Measurements from ENCODE around the gene CACTIN. TPM values are rescaled to one million over a fixed set of nuclear protein-coding genes. Genes with fewer than 3 reads are reported as not detected.

The CACTIN gene
- total RNA-seq, 1 experiment from 2014 or later: 33.2 TPM

DNA sequence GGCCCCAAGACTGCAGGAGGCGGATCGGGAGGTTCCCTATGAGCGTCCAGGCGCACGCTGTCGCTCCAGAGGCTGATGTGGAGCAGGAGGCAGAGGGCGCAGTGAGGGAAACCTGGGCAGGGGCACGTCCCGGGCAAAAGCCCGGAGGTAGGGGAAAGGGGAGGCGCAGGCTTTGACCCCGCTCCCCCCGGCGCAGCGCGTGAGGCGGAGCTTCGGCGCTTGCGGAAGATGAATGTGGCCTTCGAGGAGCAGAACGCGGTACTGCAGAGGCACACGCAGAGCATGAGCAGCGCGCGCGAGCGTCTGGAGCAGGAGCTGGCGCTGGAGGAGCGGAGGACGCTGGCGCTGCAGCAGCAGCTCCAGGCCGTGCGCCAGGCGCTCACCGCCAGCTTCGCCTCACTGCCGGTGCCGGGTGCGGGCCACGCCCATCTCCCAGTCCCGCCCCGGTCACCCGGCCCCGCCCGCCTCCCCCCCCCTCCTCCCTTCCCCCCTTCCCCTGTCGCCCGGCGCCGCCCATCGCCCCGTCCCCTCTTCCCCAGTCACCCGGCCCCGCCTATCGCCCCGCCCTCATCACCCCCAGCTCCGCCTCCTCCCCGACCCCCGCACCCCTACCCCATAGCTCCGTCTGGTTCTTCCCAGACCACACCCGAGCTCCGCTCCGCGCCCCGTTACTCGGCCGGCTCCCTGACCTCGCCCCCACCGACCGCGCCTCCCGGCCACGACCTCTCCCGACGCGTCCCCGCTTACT, 49.7 kb downstream of the CACTIN start:
- H3K9ac ChIP-seq (ENCODE audit: low read length): peak overlapping the region; percentile 58; the same call in 1 of the 2 replicates

DNA sequence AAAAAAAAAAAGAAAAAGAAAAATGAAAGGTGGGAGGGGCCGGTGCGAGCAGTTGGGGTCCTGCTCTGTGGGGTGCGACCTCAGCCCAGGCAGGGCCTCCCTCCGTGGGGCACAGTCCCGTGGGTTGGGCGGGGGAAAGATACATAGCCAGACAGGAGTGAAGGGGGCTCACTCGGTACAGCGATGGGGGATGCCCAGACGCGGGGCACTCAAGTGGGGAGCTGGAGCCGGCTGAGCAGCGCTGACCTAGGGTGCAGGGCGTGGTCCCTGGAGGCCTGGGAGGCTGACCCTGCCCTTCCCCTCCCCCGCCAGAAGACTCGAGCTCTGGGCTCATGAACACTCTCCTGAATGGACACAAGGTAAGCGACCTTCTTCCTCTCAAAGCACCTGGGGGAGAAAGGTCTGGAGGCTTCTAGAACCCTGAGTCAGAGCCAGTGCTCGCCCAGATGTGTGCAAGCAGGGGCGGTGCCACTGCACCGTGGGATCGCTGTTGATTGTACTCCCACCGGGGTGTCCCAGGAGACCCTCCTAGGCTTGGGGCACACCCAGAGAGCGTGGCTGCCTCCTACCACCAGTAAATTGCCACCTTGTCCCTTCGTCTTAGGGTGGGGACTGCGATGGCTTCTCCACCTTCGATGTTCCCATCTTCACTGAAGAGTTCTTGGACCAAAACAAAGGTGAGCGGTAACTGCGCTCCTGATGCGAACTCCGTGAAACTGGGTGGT, 50.5 kb downstream of the CACTIN start:
- Histone ChIP-seq H3K9me2 (ENCODE audit: insufficient read depth) (no peaks in the 10 kb centered on the region), H3K4me3 (replicated peaks in 1 of 2; ENCODE audit: low read depth in 1 of 2, low read length in 2 of 2) (peak overlapping the region; percentile 23 to 50), H3K27ac (ENCODE audit: low read depth, low read length) (peak overlapping the region; percentile 71), H3K4me1 (ENCODE audit: control insufficient read depth in 1 of 2, insufficient read depth in 2 of 2, low read length in 2 of 2) (peaks cover 24 to 70% of the 10 kb centered on the region in 2 experiments), H2AFZ (ENCODE audit: low read depth, low read length, poor library complexity, severe bottlenecking) (no peak overlapping the region), H3K4me2 (ENCODE audit: low read length) (peak overlapping the region; percentile 77), H3K79me2 (ENCODE audit: insufficient read depth, low read length) (peaks cover 24% of the 10 kb centered on the region; the same call in 1 of the 2 replicates), H3K36me3 (ENCODE audit: control insufficient read depth in 1 of 2, insufficient read depth in 2 of 2, low read length in 2 of 2) (peaks cover 3 to 21% of the 10 kb centered on the region in 2 experiments; a peak in 2 of 4 replicates), H3K9ac (ENCODE audit: low read length) (peak overlapping the region; percentile 50; the same call in 1 of the 2 replicates), H4K20me1 (ENCODE audit: insufficient read depth) (no peaks in the 10 kb centered on the region; the same call in 1 of the 2 replicates), H3K9me3 (ENCODE audit: control insufficient read depth in 1 of 2, insufficient read depth in 1 of 2, low read depth in 1 of 2, low read length in 2 of 2) (no peaks in the 10 kb centered on the region), H3K27me3 (ENCODE audit: insufficient read depth, low read length) (no peaks in the 10 kb centered on the region)
- ChIA-PET POLR2A (interaction anchor here (0.6 to 1.2 kb wide), 3 partner anchors 10 to 37 kb away, joined by 3 to 5 read pairs (median 3); partner anchors contain the start of gene TEKTIP1), RAD21 (ENCODE audit: low non-redundant PET in 1 of 2, low total read pairs in 2 of 2, uncharacterized antibody in 2 of 2, unreplicated experiment in 2 of 2) (interaction anchor here in 1 of 2 experiments (1.1 to 1.2 kb wide), 2 partner anchors 28 to 32 kb away, joined by 3 to 5 read pairs; no protein-coding TSS in a partner anchor), CTCF (interaction anchor here (0.7 to 1.4 kb wide), 4 partner anchors 11 to 31 kb away, joined by 3 to 11 read pairs (median 4); no protein-coding TSS in a partner anchor)
- intact Hi-C loops (cut with micrococcal nuclease): loop anchor here (1.0 to 10.0 kb wide), 2 partner anchors 31 to 629 kb away; no protein-coding TSS in a partner anchor
- DNase-seq (ENCODE audit: low read depth, low spot score) (no peak), ATAC-seq (no peak)
- TF ChIP-seq, protein P1, sequence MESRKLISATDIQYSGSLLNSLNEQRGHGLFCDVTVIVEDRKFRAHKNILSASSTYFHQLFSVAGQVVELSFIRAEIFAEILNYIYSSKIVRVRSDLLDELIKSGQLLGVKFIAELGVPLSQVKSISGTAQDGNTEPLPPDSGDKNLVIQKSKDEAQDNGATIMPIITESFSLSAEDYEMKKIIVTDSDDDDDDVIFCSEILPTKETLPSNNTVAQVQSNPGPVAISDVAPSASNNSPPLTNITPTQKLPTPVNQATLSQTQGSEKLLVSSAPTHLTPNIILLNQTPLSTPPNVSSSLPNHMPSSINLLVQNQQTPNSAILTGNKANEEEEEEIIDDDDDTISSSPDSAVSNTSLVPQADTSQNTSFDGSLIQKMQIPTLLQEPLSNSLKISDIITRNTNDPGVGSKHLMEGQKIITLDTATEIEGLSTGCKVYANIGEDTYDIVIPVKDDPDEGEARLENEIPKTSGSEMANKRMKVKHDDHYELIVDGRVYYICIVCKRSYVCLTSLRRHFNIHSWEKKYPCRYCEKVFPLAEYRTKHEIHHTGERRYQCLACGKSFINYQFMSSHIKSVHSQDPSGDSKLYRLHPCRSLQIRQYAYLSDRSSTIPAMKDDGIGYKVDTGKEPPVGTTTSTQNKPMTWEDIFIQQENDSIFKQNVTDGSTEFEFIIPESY (IDR thresholded peaks at IDR 0.05; ENCODE audit: extremely low read depth, insufficient replicate concordance, low read length): no peak
- TF ChIP-seq EZH2 (IDR thresholded peaks at IDR 0.05) (no peak), FOSL1 (IDR thresholded peaks at IDR 0.05; ENCODE audit: low read depth) (no peak), SRF (IDR thresholded peaks at IDR 0.05; ENCODE audit: low read depth) (no peak)
- BruUV-seq (replicated peaks): no TSS peak

More for the DNA sequence above, 49.7 kb downstream of the CACTIN start:
- Histone ChIP-seq H3K27me3 (ENCODE audit: insufficient read depth, low read length) (no peaks in the 10 kb centered on the region), H3K27ac (ENCODE audit: low read depth, low read length) (peak overlapping the region; percentile 71), H4K20me1 (ENCODE audit: insufficient read depth) (no peaks in the 10 kb centered on the region; the same call in 1 of the 2 replicates), H3K4me1 (ENCODE audit: control insufficient read depth in 1 of 2, insufficient read depth in 2 of 2, low read length in 2 of 2) (peaks cover 23 to 67% of the 10 kb centered on the region in 2 experiments), H3K79me2 (ENCODE audit: insufficient read depth, low read length) (peaks cover 24% of the 10 kb centered on the region; the same call in 1 of the 2 replicates), H3K36me3 (ENCODE audit: control insufficient read depth in 1 of 2, insufficient read depth in 2 of 2, low read length in 2 of 2) (peaks cover 3 to 21% of the 10 kb centered on the region in 2 experiments; a peak in 2 of 4 replicates), H3K4me2 (ENCODE audit: low read length) (peak overlapping the region; percentile 77), H2AFZ (ENCODE audit: low read depth, low read length, poor library complexity, severe bottlenecking) (no peak overlapping the region), H3K9me3 (ENCODE audit: control insufficient read depth in 1 of 2, insufficient read depth in 1 of 2, low read depth in 1 of 2, low read length in 2 of 2) (no peaks in the 10 kb centered on the region), H3K4me3 (replicated peaks in 1 of 2; ENCODE audit: low read depth in 1 of 2, low read length in 2 of 2) (peak overlapping the region; percentile 40 to 54), H3K9me2 (ENCODE audit: insufficient read depth) (no peaks in the 10 kb centered on the region)
- no peak for DNase-seq (ENCODE audit: low read depth, low spot score)
- POLR2A ChIA-PET: interaction anchor here (0.6 to 1.5 kb wide), 4 partner anchors 10 to 38 kb away, joined by 3 to 6 read pairs (median 4); partner anchors contain the start of gene TEKTIP1
- CTCF ChIA-PET: interaction anchor here (0.7 to 1.4 kb wide), 2 partner anchors 11 to 32 kb away, joined by 3 to 5 read pairs; no protein-coding TSS in a partner anchor
- RAD21 ChIA-PET (ENCODE audit: low non-redundant PET in 1 of 2, low total read pairs in 2 of 2, uncharacterized antibody in 2 of 2, unreplicated experiment in 2 of 2): interaction anchor here in 1 of 2 experiments (1.1 kb wide), 1 partner anchor 31 kb away, joined by 5 read pairs; no protein-coding TSS in a partner anchor
- TF ChIP-seq EZH2 (IDR thresholded peaks at IDR 0.05) (no peak), POLR2AphosphoS5 (IDR thresholded peaks at IDR 0.05; ENCODE audit: low read depth, low read length) (peak; percentile 76), YY1 (IDR thresholded peaks at IDR 0.05; ENCODE audit: extremely low read depth, insufficient replicate concordance, low read depth, low read length) (no peak)
- TF ChIP-seq, protein P2, sequence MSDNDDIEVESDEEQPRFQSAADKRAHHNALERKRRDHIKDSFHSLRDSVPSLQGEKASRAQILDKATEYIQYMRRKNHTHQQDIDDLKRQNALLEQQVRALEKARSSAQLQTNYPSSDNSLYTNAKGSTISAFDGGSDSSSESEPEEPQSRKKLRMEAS (IDR thresholded peaks at IDR 0.05): peak; percentile 26; the same call in 1 of the 2 replicates
- ATAC-seq: no peak
- intact Hi-C loops (cut with micrococcal nuclease): loop anchor here (10.0 kb wide), 1 partner anchor 628 kb away; no protein-coding TSS in a partner anchor
- no TSS peak for BruUV-seq (replicated peaks)
